IMR-90 (cell line): Measurements from ENCODE around the gene CACNA2D3.

ENCODE experiments used
- CTCF ChIP-seq: conservative IDR thresholded peaks from 2 replicates; pipeline ENCODE4 v1.5.1; 2012; ENCODE audit warnings: mild to moderate bottlenecking, low read depth, low read length, improper control_type of control experiment
- POLR2A ChIP-seq: IDR thresholded peaks from 2 replicates; pipeline ENCODE4 v1.6.1; 2012; ENCODE audit warnings: mild to moderate bottlenecking, low read depth, low read length

- TF ChIP-seq CTCF (no peak), POLR2A (no peak)
These were observed 549.2 kb downstream of the CACNA2D3 start for GRCh38 chr3:54671511-54671910.
